K562 (cell line): ENCODE measurements around the gene ABCA4. TPM values are rescaled to one million over a fixed set of nuclear protein-coding genes. Genes with fewer than 3 reads are reported as not detected.

Experiments used
- ATAC-seq: fragments of 200-7000 bp; cut with Tn5 transposase; 3 replicates; pipeline ENCODE4 v1.9.1; 2020; ENCODE audit warnings: moderate library complexity
- BruUV-seq: library from RNA; stranded (reverse); fragments of 400-500 nt; replicated peaks from 2 replicates; lab custom pipeline; 2021; lab: Mats Ljungman, UMichigan
- CTCF ChIA-PET: fragments of 300-600 bp; formaldehyde crosslinking; extraction: SDS; loops from one replicate; lab custom pipeline; 2021; ENCODE audit warnings: low intra/inter-chr PET ratio; lab: Yijun Ruan, JAX
- POLR2A ChIA-PET: fragments of 300-600, 350-650 bp; sonication (Branson Sonifier 250); formaldehyde crosslinking; extraction: SDS; loops from one replicate; lab custom pipeline; 2021; ENCODE audit warnings: antibody characterized with exemption, inconsistent platforms; lab: Yijun Ruan, JAX
- DNase-seq, 4 experiments: peaks; one replicate each; pipeline versions ENCODE4 v3.0.0 to v3.0.0-alpha.2; 2011 to 2018; ENCODE audit warnings: low spot score in 3 of 4, mixed read lengths in 3 of 4; ENCODE audit errors: extremely low read depth in 1 of 4
- FAIRE-seq: peaks from 2 replicates; lab custom pipeline; 2011; peaks lifted over from hg19 to GRCh38; lab: Jason Lieb, UNC
- H2AFZ ChIP-seq: 2 replicates; pipeline ENCODE4 v1.6.0; 2011; ENCODE audit warnings: low read depth, low read length, control low read depth, inconsistent platforms
- H3K27ac ChIP-seq: fragments of 200-600 bp; 3 replicates; pipeline ENCODE4 v1.8.0; 2011; ENCODE audit warnings: low read depth, mild to moderate bottlenecking, control low read depth, inconsistent platforms, low read length, moderate library complexity, mixed read lengths; ENCODE audit errors: extremely low read depth
- H3K27me3 ChIP-seq, 2 experiments: fragments of 300-600 bp in 1 of 2; 2 replicates in 1 of 2; 3 replicates in 1 of 2; pipeline versions ENCODE4 v1.6.0 to v1.8.0; 2011; ENCODE audit warnings: inconsistent platforms in 2 of 2, low read length in 2 of 2, mild to moderate bottlenecking in 1 of 2, mixed read lengths in 1 of 2, moderate library complexity in 1 of 2; ENCODE audit not compliant: control insufficient read depth in 2 of 2, insufficient read depth in 2 of 2
- H3K36me3 ChIP-seq: fragments of 300-600 bp; 3 replicates; pipeline ENCODE4 v1.8.0; 2011; ENCODE audit warnings: mild to moderate bottlenecking, low read length, inconsistent platforms; ENCODE audit not compliant: control insufficient read depth, insufficient read depth
- H3K4me1 ChIP-seq, 2 experiments: fragments of 200-600 bp in 1 of 2; replicated peaks in 1 of 2; 2 replicates in 1 of 2; 3 replicates in 1 of 2; pipeline versions ENCODE4 v1.5.1 to v1.8.0; 2011; ENCODE audit warnings: inconsistent platforms in 2 of 2, low read length in 2 of 2, mild to moderate bottlenecking in 1 of 2, mixed read lengths in 1 of 2, moderate library complexity in 1 of 2; ENCODE audit not compliant: control insufficient read depth in 2 of 2, insufficient read depth in 2 of 2
- H3K4me2 ChIP-seq: 2 replicates; pipeline ENCODE4 v1.6.1; 2011; ENCODE audit warnings: low read length, control low read depth, inconsistent platforms, mixed read lengths; ENCODE audit not compliant: insufficient read depth
- H3K4me3 ChIP-seq: fragments of 200-600 bp; sonication (generic), shearing (Covaris generic); 2 replicates; pipeline ENCODE4 v1.5.1; 2016; ENCODE audit warnings: control low read depth, inconsistent platforms
- H3K79me2 ChIP-seq: fragments of 200-600 bp; 3 replicates; pipeline ENCODE4 v1.8.0; 2011; ENCODE audit warnings: low read length, inconsistent platforms; ENCODE audit not compliant: control insufficient read depth, insufficient read depth
- H3K9ac ChIP-seq, 2 experiments: 2 replicates each; pipeline versions ENCODE4 v1.6.0 to v1.6.1; 2011; ENCODE audit warnings: low read depth in 2 of 2, low read length in 2 of 2, control low read depth in 1 of 2, inconsistent platforms in 1 of 2, mild to moderate bottlenecking in 1 of 2, mixed read lengths in 1 of 2; ENCODE audit not compliant: insufficient read depth in 1 of 2
- H3K9me1 ChIP-seq: one replicate; pipeline ENCODE4 v1.6.0; 2011; ENCODE audit warnings: inconsistent platforms, mild to moderate bottlenecking, low read length, moderate library complexity; ENCODE audit not compliant: control insufficient read depth, insufficient read depth
- H3K9me3 ChIP-seq: replicated peaks from 2 replicates; pipeline ENCODE4 v1.5.1; 2011; ENCODE audit warnings: low read depth, low read length, inconsistent platforms; ENCODE audit not compliant: control insufficient read depth, insufficient read depth
- H4K20me1 ChIP-seq: replicated peaks from 2 replicates; pipeline ENCODE4 v1.6.1; 2011; ENCODE audit warnings: low read length, inconsistent platforms, mixed read lengths; ENCODE audit not compliant: control insufficient read depth, insufficient read depth
- CCAR2 ChIP-seq: fragments of 200-400 bp; formaldehyde crosslinking; IDR thresholded peaks from 2 replicates; pipeline ENCODE4 v1.6.1; 2017; ENCODE audit warnings: mild to moderate bottlenecking, low read depth, low read length
- CTCF ChIP-seq, 3 experiments: IDR thresholded peaks in 2 of 3; conservative IDR thresholded peaks in 1 of 3; 2 replicates each; pipeline ENCODE4 v1.5.1; 2011 to 2012; ENCODE audit warnings: low read length in 3 of 3, mild to moderate bottlenecking in 3 of 3, control low read depth in 2 of 3, improper control_type of control experiment in 1 of 3, inconsistent platforms in 1 of 3, low read depth in 1 of 3, mixed read lengths in 1 of 3, moderate library complexity in 1 of 3; ENCODE audit not compliant: insufficient read depth in 2 of 3
- DLX4 ChIP-seq: fragments of 250-450 bp; sonication (Bioruptor Pico); IDR thresholded peaks from 2 replicates; pipeline ENCODE4 v1.6.1; 2021; ENCODE audit warnings: mild to moderate bottlenecking
- EZH2 ChIP-seq: IDR thresholded peaks from 2 replicates; pipeline ENCODE4 v1.6.1; 2012; ENCODE audit warnings: low read depth, mild to moderate bottlenecking, inconsistent platforms, low read length, borderline replicate concordance
- GABPA ChIP-seq: fragments of 200-800 bp; sonication (Bioruptor generic); conservative IDR thresholded peaks from 2 replicates; pipeline ENCODE4 v1.6.1; 2016; ENCODE audit warnings: low read depth, missing genetic modification characterization, missing compliant biosample characterization
- GMEB1 ChIP-seq: fragments of 250-450 bp; sonication (Bioruptor Pico); IDR thresholded peaks from 2 replicates; pipeline ENCODE4 v1.4.0; 2020; ENCODE audit warnings: mild to moderate bottlenecking
- GTF2A2 ChIP-seq: IDR thresholded peaks from 2 replicates; pipeline ENCODE4 v1.6.1; 2016; ENCODE audit warnings: mild to moderate bottlenecking, missing genetic modification characterization, missing compliant biosample characterization
- NFRKB ChIP-seq: fragments of 450-650 bp; IDR thresholded peaks from 2 replicates; pipeline ENCODE4 v1.6.1; 2016; ENCODE audit warnings: low read depth
- POU5F1 ChIP-seq: fragments of 150-350 bp; IDR thresholded peaks from 2 replicates; pipeline ENCODE4 v1.6.1; 2014; ENCODE audit warnings: borderline replicate concordance, low read length, low read depth, mild to moderate bottlenecking; ENCODE audit not compliant: partially characterized antibody
- PREB ChIP-seq: sonication (generic); formaldehyde crosslinking; IDR thresholded peaks from 2 replicates; pipeline ENCODE4 v1.8.1; 2023; ENCODE audit warnings: mild to moderate bottlenecking, missing genetic modification reagents
- ZBTB34 ChIP-seq: fragments of 250-450 bp; sonication (Bioruptor Pico); IDR thresholded peaks from 2 replicates; pipeline ENCODE4 v1.8.0; 2021; ENCODE audit warnings: mild to moderate bottlenecking, moderate library complexity
- ZNF184 ChIP-seq: sonication (generic); formaldehyde crosslinking; IDR thresholded peaks from 2 replicates; pipeline ENCODE4 v1.5.0; 2020; ENCODE audit warnings: missing genetic modification reagents
- ZNF197 ChIP-seq: fragments of 200-800 bp; sonication (Bioruptor generic); IDR thresholded peaks from 2 replicates; pipeline ENCODE4 v1.6.1; 2016; ENCODE audit warnings: low read depth, missing genetic modification characterization, missing compliant biosample characterization
- ZNF24 ChIP-seq: fragments of 450-650 bp; IDR thresholded peaks from 2 replicates; pipeline ENCODE4 v1.6.1; 2016
- ZNF639 ChIP-seq, 2 experiments: fragments of 200-800 bp in 1 of 2; sonication (Bioruptor generic) in 1 of 2; sonication (generic) in 1 of 2; formaldehyde crosslinking in 1 of 2; IDR thresholded peaks in 1 of 2; conservative IDR thresholded peaks in 1 of 2; 2 replicates each; pipeline versions ENCODE4 v1.5.0 to v1.6.1; 2016 to 2020; ENCODE audit warnings: missing compliant biosample characterization in 1 of 2, missing genetic modification characterization in 1 of 2, missing genetic modification reagents in 1 of 2
- WGBS: fragments of 100-300 bp; shearing (Covaris generic); methylation state at CpG from one replicate; pipeline ENCODE4 v1.1.6; 2016; ENCODE audit warnings: low coverage, mixed read lengths; ENCODE audit not compliant: insufficient coverage; ENCODE audit errors: missing lambda C conversion rate; 5-methylcytosine and 5-hydroxymethylcytosine counted together
- in situ Hi-C: fragments of 300-500 bp; cut with MboI; formaldehyde crosslinking; loops from 4 replicates; pipeline ENCODE4 v1.15.0; 2018; ENCODE audit warnings: inconsistent platforms, mixed read lengths
- intact Hi-C: fragments of 100-400 bp; cut with micrococcal nuclease; formaldehyde crosslinking; loops from 2 replicates; pipeline ENCODE4 v1.14.2; 2022
- polyA plus RNA-seq, 8 experiments: library from polyadenylated mRNA; depleted of rRNA in 4 of 8; stranded (reverse) in 5 of 8; unstranded in 3 of 8; fragments of >200 nt; fragmentation: Nextera tagmentation in 2 of 8; fragmentation: Illumina TruSeq in 1 of 8; extraction: Ambion mirVana in 2 of 8; extraction: Trizol in 1 of 8; gene quantifications; 2 replicates each; pipeline versions ENCODE4 v1.2.1 to v1.2.3, GENCODE V29; 2011 to 2014; ENCODE audit warnings: inconsistent platforms in 1 of 8, missing spikeins in 1 of 8
- total RNA-seq, 7 experiments: library from RNA; depleted of rRNA in 6 of 7; stranded (reverse); fragments of >200 nt in 6 of 7; fragmentation: Illumina TruSeq in 2 of 7; extraction: Trizol in 2 of 7; gene quantifications; 2 replicates each; pipeline versions ENCODE4 v1.2.1 to v1.2.3, GENCODE V29; 2011 to 2021; ENCODE audit warnings: low replicate concordance in 1 of 7

ABCA4 gene
- total and polyA plus RNA-seq, 9 of the 15 experiments (the other 6 are each of a cell fraction or from before 2014, with no cell fraction given): 0.01 to 0.04 TPM; not detected in 7

GRCh38 chr1:94111879-94112278 lies 9.1 kb downstream of the ABCA4 start:
- BruUV-seq: no TSS peak
- under 1% methylated on average over 9 of the region's 9 CpGs for WGBS
- no peak overlapping the region for H3K27ac ChIP-seq
- no peak overlapping the region for H3K4me2 ChIP-seq
- DNase-seq (no peak), FAIRE-seq (no peak), ATAC-seq (no peak)
- no peaks in the 10 kb centered on the region for H4K20me1 ChIP-seq
- no peaks in the 10 kb centered on the region for H3K9me1 ChIP-seq
- H2AFZ ChIP-seq: no peak overlapping the region
- H3K9ac ChIP-seq: no peak overlapping the region
- ChIA-PET CTCF (no interaction called here), POLR2A (no interaction called here)
- no peaks in the 10 kb centered on the region for H3K9me3 ChIP-seq
- intact Hi-C loops: no loop called here
- in situ Hi-C loops: no loop called here
- H3K79me2 ChIP-seq: no peaks in the 10 kb centered on the region
- H3K36me3 ChIP-seq: no peaks in the 10 kb centered on the region
- H3K27me3 ChIP-seq: peaks cover 8 to 47% of the 10 kb centered on the region in 2 experiments
- H3K4me3 ChIP-seq: no peak overlapping the region
- H3K4me1 ChIP-seq: no peaks in the 10 kb centered on the region
- TF ChIP-seq PREB (CRISPR knock-in tag): no peak
- no peak for TF ChIP-seq EZH2
- TF ChIP-seq ZNF184 (CRISPR knock-in tag): no peak
- TF ChIP-seq GMEB1 (CRISPR knock-in tag): no peak
- no peak for TF ChIP-seq DLX4 (CRISPR knock-in tag)
- no peak for TF ChIP-seq ZNF197 (CRISPR knock-in tag)
- no peak for TF ChIP-seq GABPA (tag)
- TF ChIP-seq ZNF639 (CRISPR knock-in tag; conservative IDR thresholded peaks at IDR 0.05 in 1 of 2, IDR thresholded peaks at IDR 0.05 in 1 of 2): no peak
- no peak for TF ChIP-seq ZBTB34 (CRISPR knock-in tag)
- no peak for TF ChIP-seq CTCF (IDR thresholded peaks at IDR 0.05 in 2 of 3, conservative IDR thresholded peaks at IDR 0.05 in 1 of 3; ENCODE audit: insufficient read depth in 2 of 3, low read depth in 1 of 3, low read length in 3 of 3)
- no peak for TF ChIP-seq GTF2A2 (tag)
- no peak for TF ChIP-seq CCAR2
- TF ChIP-seq NFRKB: no peak
- TF ChIP-seq ZNF24: no peak
- TF ChIP-seq POU5F1: no peak
